ENCODE results near the gene MLXIP. TPM values are rescaled to one million over a fixed set of nuclear protein-coding genes. Genes with fewer than 3 reads are reported as not detected.

MLXIP gene
- total RNA-seq, 2 donors from 2014 or later, result 13.1 to 57.7 TPM

- H3K9me3 ChIP-seq, result no peaks in the 10 kb centered on the region
- H3K27ac ChIP-seq, result peak overlapping the region in 1 of 2 donors; percentile 55
- H3K27me3 ChIP-seq (replicated peaks; ENCODE audit: insufficient read depth), result no peaks in the 10 kb centered on the region
- intact Hi-C loops (cut with DNase I), result no loop called here
- H3K4me3 ChIP-seq, result peak overlapping the region; percentile 4 to 53
- WGBS, result 66% methylated on average over 9 of the region's 9 CpGs
- no peak for DNase-seq (ENCODE audit: low spot score)
- TF ChIP-seq POLR2A (IDR thresholded peaks at IDR 0.05) (no peak), POLR2AphosphoS5 (IDR thresholded peaks at IDR 0.05) (no peak), CTCF (IDR thresholded peaks at IDR 0.05) (no peak)
- no peaks in the 10 kb centered on the region for H3K4me1 ChIP-seq (replicated peaks)
- no peaks in the 10 kb centered on the region for H3K36me3 ChIP-seq
Measured at GRCh38 chr12:122081083-122081696, 2.6 kb downstream of the MLXIP start.

- intact Hi-C loops (cut with DNase I), result no loop called here
- Histone ChIP-seq H3K27ac (peak overlapping the region in 1 of 2 donors; percentile 55), H3K4me1 (replicated peaks) (no peaks in the 10 kb centered on the region), H3K27me3 (replicated peaks; ENCODE audit: insufficient read depth) (no peaks in the 10 kb centered on the region), H3K4me3 (peak overlapping the region in 1 of 2 donors; percentile 4), H3K9me3 (no peaks in the 10 kb centered on the region), H3K36me3 (no peaks in the 10 kb centered on the region)
- no peak for TF ChIP-seq CTCF (IDR thresholded peaks at IDR 0.05)
- peak; percentile 23 for TF ChIP-seq POLR2AphosphoS5 (IDR thresholded peaks at IDR 0.05)
- no peak for DNase-seq (ENCODE audit: low spot score)
- 46% methylated on average over 7 of the region's 7 CpGs for WGBS
Measured at GRCh38 chr12:122081697-122082221, 3.2 kb downstream of the MLXIP start.

GRCh38 chr12:122082621-122083356 is 4.2 kb downstream of the MLXIP start:
- H3K9me3 ChIP-seq, result no peaks in the 10 kb centered on the region
- H3K4me1 ChIP-seq (replicated peaks), result no peaks in the 10 kb centered on the region
- no peaks in the 10 kb centered on the region for H3K27me3 ChIP-seq (replicated peaks; ENCODE audit: insufficient read depth)
- H3K27ac ChIP-seq, result peak overlapping the region in 1 of 2 donors; percentile 55
- intact Hi-C loops (cut with DNase I), result no loop called here
- WGBS, result 76% methylated on average over 6 of the region's 6 CpGs
- no peak for TF ChIP-seq POLR2AphosphoS5 (IDR thresholded peaks at IDR 0.05)
- TF ChIP-seq POLR2A (IDR thresholded peaks at IDR 0.05), result no peak
- no peak for TF ChIP-seq CTCF (IDR thresholded peaks at IDR 0.05)
- H3K4me3 ChIP-seq, result no peak overlapping the region
- no peaks in the 10 kb centered on the region for H3K36me3 ChIP-seq
- no peak for DNase-seq (ENCODE audit: low spot score)

GRCh38 chr12:122084857-122085405 is 6.4 kb downstream of the MLXIP start:
- H3K27me3 ChIP-seq (replicated peaks; ENCODE audit: insufficient read depth), result no peaks in the 10 kb centered on the region

More at GRCh38 chr12:122084857-122085405, 6.4 kb downstream of the MLXIP start:
- Histone ChIP-seq H3K27ac (no peak overlapping the region), H3K36me3 (no peaks in the 10 kb centered on the region), H3K4me3 (no peak overlapping the region), H3K9me3 (no peaks in the 10 kb centered on the region), H3K4me1 (replicated peaks) (no peaks in the 10 kb centered on the region)
- WGBS, result 93% methylated on average over 13 of the region's 13 CpGs
- DNase-seq (ENCODE audit: low spot score), result no peak
- intact Hi-C loops (cut with DNase I), result no loop called here
- TF ChIP-seq CTCF (IDR thresholded peaks at IDR 0.05) (no peak), POLR2AphosphoS5 (IDR thresholded peaks at IDR 0.05) (no peak), POLR2A (IDR thresholded peaks at IDR 0.05) (no peak)

Data from prostate gland (tissue), 2 donors.